Esophagus squamous epithelium (tissue), 5 donors: ENCODE data around the gene INPP5D. TPM values are rescaled to one million over a fixed set of nuclear protein-coding genes. Genes with fewer than 3 reads are reported as not detected.
A peak's percentile ranks its signal among the peaks of the same experiment; 100 is the strongest.

ENCODE experiments used
- DNase-seq: peaks from one replicate; lab custom pipeline; 2025; lab: John Stamatoyannopoulos, UW
- H3K27ac ChIP-seq, 4 donors: fragments of 200-600 bp; sonication (generic); one replicate each; pipeline ENCODE4 v1.5.1; 2016 to 2019; ENCODE audit warnings: mild to moderate bottlenecking in 1 of 4
- H3K27me3 ChIP-seq, 4 donors: fragments of 200-600 bp; sonication (generic); 1 replicate in 3 of 4; 2 replicates in 1 of 4; pipeline versions ENCODE4 v1.5.1 to v1.6.0; 2017 to 2021; ENCODE audit warnings: antibody characterized with exemption in 1 of 4
- H3K36me3 ChIP-seq, 3 donors: fragments of 200-600 bp; sonication (generic); one replicate each; pipeline ENCODE4 v1.5.1; 2016 to 2019
- H3K4me1 ChIP-seq, 3 donors: fragments of 200-600 bp; sonication (generic); one replicate each; pipeline ENCODE4 v1.5.1; 2017 to 2019
- H3K4me3 ChIP-seq, 4 donors: fragments of 200-600 bp; sonication (generic); 1 replicate in 3 of 4; 2 replicates in 1 of 4; pipeline ENCODE4 v1.5.1; 2016 to 2019; ENCODE audit warnings: mild to moderate bottlenecking in 2 of 4, moderate library complexity in 1 of 4
- H3K9me3 ChIP-seq, 3 donors: fragments of 200-600 bp; sonication (generic); one replicate each; pipeline ENCODE4 v1.5.1; 2016 to 2019
- CTCF ChIP-seq, 6 experiments: fragments of 450-650 bp in 4 of 6; fragments of 200-600 bp in 2 of 6; sonication (generic) in 2 of 6; IDR thresholded peaks; one replicate each; pipeline ENCODE4 v1.5.1; 2016 to 2019; ENCODE audit warnings: antibody characterized with exemption in 6 of 6, mild to moderate bottlenecking in 4 of 6, moderate library complexity in 4 of 6
- POLR2A ChIP-seq, 4 donors: fragments of 450-650 bp; IDR thresholded peaks; one replicate each; pipeline ENCODE4 v1.6.1; 2017; ENCODE audit warnings: antibody characterized with exemption in 4 of 4, mild to moderate bottlenecking in 4 of 4, moderate library complexity in 3 of 4
- WGBS, 2 donors: methylation state at CpG; one replicate each; pipeline ENCODE4 v1.1.5; 2018; 5-methylcytosine and 5-hydroxymethylcytosine counted together
- intact Hi-C: fragments of 100-400 bp; cut with DNase I; formaldehyde crosslinking; loops from one replicate; pipeline ENCODE4 v1.15.0; 2022
- total RNA-seq, 4 donors: library from RNA; depleted of rRNA; stranded (reverse); fragments of >200 nt; gene quantifications; one replicate each; pipeline ENCODE4 v1.1.0, GENCODE V29; 2016
- donor health status: DM: yes; HTN: yes; CAD: no.

INPP5D gene
- total RNA-seq, 4 donors from 2014 or later = 2.2 to 36.0 (median 10.2) TPM

GRCh38 chr2:233131936-233132720 is 72.0 kb downstream of the INPP5D start:
- no peak for DNase-seq
- 83 to 86% methylated on average over 9 of the region's 9 CpGs for WGBS, 2 donors
- no peak for TF ChIP-seq CTCF (IDR thresholded peaks at IDR 0.05)
- no peak for TF ChIP-seq POLR2A (IDR thresholded peaks at IDR 0.05)
- Histone ChIP-seq H3K4me1 (no peaks in the 10 kb centered on the region), H3K27ac (no peak overlapping the region), H3K27me3 (peaks cover 0 to 21% (median 0%) of the 10 kb centered on the region in 4 donors), H3K36me3 (peaks cover 0 to 10% (median 0%) of the 10 kb centered on the region in 3 donors), H3K9me3 (peaks cover 0 to 10% (median 0%) of the 10 kb centered on the region in 3 donors), H3K4me3 (no peak overlapping the region)
- intact Hi-C loops = no loop called here

- intact Hi-C loops = no loop called here
- TF ChIP-seq POLR2A (IDR thresholded peaks at IDR 0.05) (no peak), CTCF (IDR thresholded peaks at IDR 0.05) (no peak)
- Histone ChIP-seq H3K9me3 (peaks cover 0 to 10% (median 0%) of the 10 kb centered on the region in 3 donors), H3K27ac (no peak overlapping the region), H3K4me3 (no peak overlapping the region), H3K36me3 (peaks cover 0 to 10% (median 0%) of the 10 kb centered on the region in 3 donors), H3K27me3 (peaks cover 0 to 21% (median 0%) of the 10 kb centered on the region in 4 donors), H3K4me1 (no peaks in the 10 kb centered on the region)
- DNase-seq = no peak
- WGBS, 2 donors = 100% methylated on average over 1 of the region's 1 CpG; no CpG with 5 or more reads in 1 of the 2 donors
Measured at GRCh38 chr2:233133239-233133638, 73.1 kb downstream of the INPP5D start.

- Histone ChIP-seq H3K9me3 (peaks cover 0 to 10% (median 0%) of the 10 kb centered on the region in 3 donors), H3K4me1 (peaks cover 0 to 12% (median 5%) of the 10 kb centered on the region in 3 donors), H3K36me3 (peaks cover 0 to 8% (median 0%) of the 10 kb centered on the region in 3 donors), H3K4me3 (no peak overlapping the region), H3K27me3 (peaks cover 0 to 6% (median 0%) of the 10 kb centered on the region in 4 donors), H3K27ac (no peak overlapping the region)
- no peak for DNase-seq
- TF ChIP-seq CTCF (IDR thresholded peaks at IDR 0.05) (no peak), POLR2A (IDR thresholded peaks at IDR 0.05) (no peak)
- intact Hi-C loops = no loop called here
- 86 to 100% methylated on average over 1 of the region's 1 CpG for WGBS, 2 donors
Measured at GRCh38 chr2:233135421-233135820, 75.3 kb downstream of the INPP5D start.

- Histone ChIP-seq H3K27me3 (peaks cover 0 to 5% (median 0%) of the 10 kb centered on the region in 4 donors), H3K4me1 (peaks cover 0 to 12% (median 5%) of the 10 kb centered on the region in 3 donors), H3K36me3 (peaks cover 0 to 7% (median 0%) of the 10 kb centered on the region in 3 donors), H3K27ac (no peak overlapping the region), H3K4me3 (no peak overlapping the region), H3K9me3 (peaks cover 0 to 10% (median 0%) of the 10 kb centered on the region in 3 donors)
- no peak for DNase-seq
- intact Hi-C loops = no loop called here
- TF ChIP-seq POLR2A (IDR thresholded peaks at IDR 0.05) (no peak), CTCF (IDR thresholded peaks at IDR 0.05) (no peak)
- 92 to 96% methylated on average over 2 of the region's 2 CpGs for WGBS, 2 donors
Measured at GRCh38 chr2:233137040-233137439, 76.9 kb downstream of the INPP5D start.

GRCh38 chr2:233140077-233140585 is 80.0 kb downstream of the INPP5D start:
- 58 to 59% methylated on average over 5 of the region's 5 CpGs for WGBS, 2 donors
- DNase-seq = no peak
- intact Hi-C loops = no loop called here

More at GRCh38 chr2:233140077-233140585, 80.0 kb downstream of the INPP5D start:
- Histone ChIP-seq H3K4me3 (peak overlapping the region in 1 of 4 donors; percentile 36), H3K4me1 (peaks cover 0 to 19% (median 11%) of the 10 kb centered on the region in 3 donors), H3K27ac (no peak overlapping the region), H3K9me3 (peaks cover 0 to 10% (median 0%) of the 10 kb centered on the region in 3 donors), H3K36me3 (peaks cover 0 to 7% (median 0%) of the 10 kb centered on the region in 3 donors), H3K27me3 (no peaks in the 10 kb centered on the region)
- TF ChIP-seq POLR2A (IDR thresholded peaks at IDR 0.05) (no peak), CTCF (IDR thresholded peaks at IDR 0.05) (no peak)
